Measurements from ENCODE around the gene ZCCHC17. TPM values are rescaled to one million over a fixed set of nuclear protein-coding genes. Genes with fewer than 3 reads are reported as not detected.

Gene ZCCHC17
- total RNA-seq, 1 donor from 2014 or later: 26.6 TPM

GRCh38 chr1:31370565-31370964 lies 73.7 kb downstream of the ZCCHC17 start:
- Mint-ChIP-seq H3K4me3 (no peak overlapping the region), H3K36me3 (peaks cover 7% of the 10 kb centered on the region), H3K4me1 (peaks cover 23% of the 10 kb centered on the region), H3K27me3 (ENCODE audit: low read depth) (no peaks in the 10 kb centered on the region), H3K27ac (no peak overlapping the region), H3K9me3 (no peaks in the 10 kb centered on the region)
- DNase-seq (ENCODE audit: low spot score in 2 of 2, unreplicated experiment in 2 of 2): no peak
- no peak for TF ChIP-seq CTCF (IDR thresholded peaks at IDR 0.05; ENCODE audit: unreplicated experiment)

GRCh38 chr1:31371121-31371959 lies 74.5 kb downstream of the ZCCHC17 start:
- no peaks in the 10 kb centered on the region for H3K27me3 Mint-ChIP-seq (ENCODE audit: low read depth)
- no peak overlapping the region for H3K4me3 Mint-ChIP-seq
- peak overlapping the region; percentile 13 for H3K27ac Mint-ChIP-seq
- H3K4me1 Mint-ChIP-seq: peaks cover 23% of the 10 kb centered on the region
- no peak for TF ChIP-seq CTCF (IDR thresholded peaks at IDR 0.05; ENCODE audit: unreplicated experiment)
- no peak for DNase-seq (ENCODE audit: low spot score in 2 of 2, unreplicated experiment in 2 of 2)
- H3K36me3 Mint-ChIP-seq: peaks cover 5% of the 10 kb centered on the region
- no peaks in the 10 kb centered on the region for H3K9me3 Mint-ChIP-seq

DNA sequence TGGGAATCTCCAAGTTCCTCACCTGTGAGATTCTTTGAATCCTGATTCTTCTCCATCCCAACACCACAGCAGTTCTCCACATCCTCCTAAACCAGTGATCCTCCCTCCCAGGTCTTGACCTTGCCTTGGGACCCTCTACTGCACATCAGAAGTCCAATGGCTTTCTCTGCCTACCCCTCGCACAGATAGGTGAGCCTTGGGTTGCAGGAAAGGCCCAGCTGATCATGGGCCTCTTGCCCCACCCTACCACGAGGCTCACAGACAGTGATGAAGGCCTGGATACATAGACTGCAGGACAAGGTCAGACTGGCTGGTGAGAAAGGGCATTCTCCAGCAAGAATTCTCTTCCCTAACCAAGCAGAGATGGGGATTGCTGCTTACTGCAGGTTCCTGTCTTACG lies 75.2 kb downstream of the ZCCHC17 start:
- Mint-ChIP-seq H3K27ac (peak overlapping the region; percentile 98), H3K27me3 (ENCODE audit: low read depth) (no peaks in the 10 kb centered on the region), H3K4me1 (peaks cover 28% of the 10 kb centered on the region), H3K9me3 (no peaks in the 10 kb centered on the region), H3K4me3 (no peak overlapping the region), H3K36me3 (peaks cover 5% of the 10 kb centered on the region)
- no peak for DNase-seq (ENCODE audit: low spot score in 2 of 2, unreplicated experiment in 2 of 2)
- no peak for TF ChIP-seq CTCF (IDR thresholded peaks at IDR 0.05; ENCODE audit: unreplicated experiment)

GRCh38 chr1:31372751-31373055 lies 75.9 kb downstream of the ZCCHC17 start:
- TF ChIP-seq CTCF (IDR thresholded peaks at IDR 0.05; ENCODE audit: unreplicated experiment): no peak
- H3K4me3 Mint-ChIP-seq: peak overlapping the region; percentile 77
- H3K9me3 Mint-ChIP-seq: no peaks in the 10 kb centered on the region
- H3K36me3 Mint-ChIP-seq: no peaks in the 10 kb centered on the region
- H3K27me3 Mint-ChIP-seq (ENCODE audit: low read depth): no peaks in the 10 kb centered on the region
- H3K4me1 Mint-ChIP-seq: peaks cover 28% of the 10 kb centered on the region
- peak overlapping the region; percentile 98 for H3K27ac Mint-ChIP-seq
- DNase-seq (ENCODE audit: low spot score in 2 of 2, unreplicated experiment in 2 of 2): no peak

- Mint-ChIP-seq H3K4me1 (peaks cover 28% of the 10 kb centered on the region), H3K4me3 (peak within 1 kb of the TSS; percentile 77)
These were observed 76.4 kb downstream of the ZCCHC17 start, which contains the start of gene FABP3 for GRCh38 chr1:31373056-31373896. Gene FABP3 (minus strand): TSS chr1:31373076. CDS start chr1:31373014, 62 bp downstream.

More at GRCh38 chr1:31373056-31373896, 76.4 kb downstream of the ZCCHC17 start, which contains the start of gene FABP3:
- H3K27ac Mint-ChIP-seq: peak within 1 kb of the TSS; percentile 98
- no peaks in the 10 kb centered on the region for H3K27me3 Mint-ChIP-seq (ENCODE audit: low read depth)
- no peaks in the 10 kb centered on the region for H3K36me3 Mint-ChIP-seq
- no peak for TF ChIP-seq CTCF (IDR thresholded peaks at IDR 0.05; ENCODE audit: unreplicated experiment)
- DNase-seq (ENCODE audit: low spot score in 2 of 2, unreplicated experiment in 2 of 2): peak; percentile 40 to 77
- H3K9me3 Mint-ChIP-seq: no peaks in the 10 kb centered on the region
